ENCODE data around the gene SH3BP4.

The SH3BP4 gene

GRCh38 chr2:234951664-234952269 lies at the start of gene SH3BP4:
Gene SH3BP4 (plus strand): TSS chr2:234952017. CDS start chr2:235035003, 82,986 bp downstream.
- H3K4me1 ChIP-seq (ENCODE audit: control insufficient read depth in 1 of 2, insufficient read depth in 1 of 2, low read depth in 1 of 2, low read length in 1 of 2) = peaks cover 0 to 3% of the 10 kb centered on the region in 2 experiments
- TF ChIP-seq, protein P1, sequence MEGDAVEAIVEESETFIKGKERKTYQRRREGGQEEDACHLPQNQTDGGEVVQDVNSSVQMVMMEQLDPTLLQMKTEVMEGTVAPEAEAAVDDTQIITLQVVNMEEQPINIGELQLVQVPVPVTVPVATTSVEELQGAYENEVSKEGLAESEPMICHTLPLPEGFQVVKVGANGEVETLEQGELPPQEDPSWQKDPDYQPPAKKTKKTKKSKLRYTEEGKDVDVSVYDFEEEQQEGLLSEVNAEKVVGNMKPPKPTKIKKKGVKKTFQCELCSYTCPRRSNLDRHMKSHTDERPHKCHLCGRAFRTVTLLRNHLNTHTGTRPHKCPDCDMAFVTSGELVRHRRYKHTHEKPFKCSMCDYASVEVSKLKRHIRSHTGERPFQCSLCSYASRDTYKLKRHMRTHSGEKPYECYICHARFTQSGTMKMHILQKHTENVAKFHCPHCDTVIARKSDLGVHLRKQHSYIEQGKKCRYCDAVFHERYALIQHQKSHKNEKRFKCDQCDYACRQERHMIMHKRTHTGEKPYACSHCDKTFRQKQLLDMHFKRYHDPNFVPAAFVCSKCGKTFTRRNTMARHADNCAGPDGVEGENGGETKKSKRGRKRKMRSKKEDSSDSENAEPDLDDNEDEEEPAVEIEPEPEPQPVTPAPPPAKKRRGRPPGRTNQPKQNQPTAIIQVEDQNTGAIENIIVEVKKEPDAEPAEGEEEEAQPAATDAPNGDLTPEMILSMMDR (IDR thresholded peaks at IDR 0.05) = no peak
- no peak within 1 kb of the TSS for H3K4me3 ChIP-seq (ENCODE audit: low read depth in 1 of 2, low read length in 1 of 2)
- H3K27me3 ChIP-seq = peaks cover 91% of the 10 kb centered on the region
- H3K9me3 ChIP-seq = no peaks in the 10 kb centered on the region
- no peak within 1 kb of the TSS for H3K27ac ChIP-seq
- H3K36me3 ChIP-seq = no peaks in the 10 kb centered on the region

DNA sequence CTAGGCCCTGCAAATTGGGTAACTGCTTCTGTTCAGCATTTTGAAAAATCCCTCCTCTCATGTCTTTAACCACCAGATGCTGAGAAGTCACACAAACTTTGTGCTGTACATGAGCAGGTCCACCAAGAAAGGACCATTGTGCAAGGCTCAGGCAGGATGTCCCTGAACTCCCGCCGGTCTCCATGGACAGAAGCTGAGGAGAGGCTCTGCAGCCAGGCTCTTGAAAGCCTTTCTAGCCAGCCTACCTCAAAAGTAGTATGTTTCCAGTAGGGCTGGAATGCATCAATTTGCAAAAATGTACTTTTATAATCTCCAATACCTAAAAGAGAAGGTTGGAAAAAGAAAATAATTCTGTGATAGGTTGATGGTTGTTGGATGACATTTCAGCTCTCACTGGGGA lies 47.0 kb upstream of the SH3BP4 start:
- H3K36me3 ChIP-seq = no peaks in the 10 kb centered on the region
- no peak overlapping the region for H3K27ac ChIP-seq
- no peaks in the 10 kb centered on the region for H3K27me3 ChIP-seq
- TF ChIP-seq, protein P1 (IDR thresholded peaks at IDR 0.05) = no peak
- no peaks in the 10 kb centered on the region for H3K9me3 ChIP-seq
- no peak overlapping the region for H3K4me3 ChIP-seq (ENCODE audit: low read depth in 1 of 2, low read length in 1 of 2)
- H3K4me1 ChIP-seq (ENCODE audit: control insufficient read depth in 1 of 2, insufficient read depth in 1 of 2, low read depth in 1 of 2, low read length in 1 of 2) = no peaks in the 10 kb centered on the region

- Histone ChIP-seq H3K27ac (no peak overlapping the region), H3K4me1 (ENCODE audit: control insufficient read depth in 1 of 2, insufficient read depth in 1 of 2, low read depth in 1 of 2, low read length in 1 of 2) (no peaks in the 10 kb centered on the region), H3K36me3 (no peaks in the 10 kb centered on the region), H3K27me3 (no peaks in the 10 kb centered on the region), H3K4me3 (ENCODE audit: low read depth in 1 of 2, low read length in 1 of 2) (no peak overlapping the region), H3K9me3 (no peaks in the 10 kb centered on the region)
- TF ChIP-seq, protein P1 (IDR thresholded peaks at IDR 0.05) = no peak
Observed at GRCh38 chr2:234905547-234906265, 46.1 kb upstream of the SH3BP4 start.

DNA sequence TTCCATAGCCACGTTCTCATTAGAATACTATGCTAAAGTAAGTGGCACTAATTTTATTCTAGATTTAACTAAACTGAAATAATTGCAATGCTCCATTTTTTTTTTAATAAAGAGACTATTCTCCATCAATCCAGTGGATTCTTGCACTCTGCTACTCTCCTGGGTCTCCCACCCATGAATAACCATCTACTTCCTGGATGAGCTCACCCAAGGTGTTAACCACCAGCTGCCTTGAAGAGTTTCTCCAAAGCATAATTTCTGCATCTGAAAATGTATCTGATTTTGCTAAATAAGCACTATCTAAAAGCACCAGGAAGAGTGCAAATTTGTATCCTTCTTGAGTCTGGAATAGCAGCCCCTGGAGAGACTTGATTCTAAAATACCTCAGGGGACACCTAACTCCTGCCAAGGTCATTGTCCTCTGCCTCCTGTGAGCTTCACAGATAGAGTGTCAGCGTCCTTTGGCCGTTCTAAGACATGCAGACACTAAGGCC lies 41.6 kb upstream of the SH3BP4 start:
- Histone ChIP-seq H3K27ac (no peak overlapping the region), H3K9me3 (no peaks in the 10 kb centered on the region), H3K36me3 (no peaks in the 10 kb centered on the region), H3K27me3 (no peaks in the 10 kb centered on the region), H3K4me1 (ENCODE audit: control insufficient read depth in 1 of 2, insufficient read depth in 1 of 2, low read depth in 1 of 2, low read length in 1 of 2) (no peaks in the 10 kb centered on the region), H3K4me3 (ENCODE audit: low read depth in 1 of 2, low read length in 1 of 2) (no peak overlapping the region)
- TF ChIP-seq, protein P1 (IDR thresholded peaks at IDR 0.05) = no peak

GRCh38 chr2:234911271-234911670 lies 40.5 kb upstream of the SH3BP4 start:
- no peaks in the 10 kb centered on the region for H3K9me3 ChIP-seq
- H3K4me1 ChIP-seq (ENCODE audit: control insufficient read depth in 1 of 2, insufficient read depth in 1 of 2, low read depth in 1 of 2, low read length in 1 of 2) = no peaks in the 10 kb centered on the region
- no peak overlapping the region for H3K4me3 ChIP-seq (ENCODE audit: low read depth in 1 of 2, low read length in 1 of 2)
- TF ChIP-seq, protein P1 (IDR thresholded peaks at IDR 0.05) = no peak
- no peak overlapping the region for H3K27ac ChIP-seq
- H3K36me3 ChIP-seq = no peaks in the 10 kb centered on the region
- H3K27me3 ChIP-seq = no peaks in the 10 kb centered on the region

All from neutrophil (primary cell).